ENCODE data around the gene ACSS1. TPM values are rescaled to one million over a fixed set of nuclear protein-coding genes. Genes with fewer than 3 reads are reported as not detected.

The ACSS1 gene
- total and polyA plus RNA-seq, 2 of the 8 experiments (the other 6 are each of a cell fraction or from before 2014, with no cell fraction given): 2.6 to 3.4 TPM

DNA sequence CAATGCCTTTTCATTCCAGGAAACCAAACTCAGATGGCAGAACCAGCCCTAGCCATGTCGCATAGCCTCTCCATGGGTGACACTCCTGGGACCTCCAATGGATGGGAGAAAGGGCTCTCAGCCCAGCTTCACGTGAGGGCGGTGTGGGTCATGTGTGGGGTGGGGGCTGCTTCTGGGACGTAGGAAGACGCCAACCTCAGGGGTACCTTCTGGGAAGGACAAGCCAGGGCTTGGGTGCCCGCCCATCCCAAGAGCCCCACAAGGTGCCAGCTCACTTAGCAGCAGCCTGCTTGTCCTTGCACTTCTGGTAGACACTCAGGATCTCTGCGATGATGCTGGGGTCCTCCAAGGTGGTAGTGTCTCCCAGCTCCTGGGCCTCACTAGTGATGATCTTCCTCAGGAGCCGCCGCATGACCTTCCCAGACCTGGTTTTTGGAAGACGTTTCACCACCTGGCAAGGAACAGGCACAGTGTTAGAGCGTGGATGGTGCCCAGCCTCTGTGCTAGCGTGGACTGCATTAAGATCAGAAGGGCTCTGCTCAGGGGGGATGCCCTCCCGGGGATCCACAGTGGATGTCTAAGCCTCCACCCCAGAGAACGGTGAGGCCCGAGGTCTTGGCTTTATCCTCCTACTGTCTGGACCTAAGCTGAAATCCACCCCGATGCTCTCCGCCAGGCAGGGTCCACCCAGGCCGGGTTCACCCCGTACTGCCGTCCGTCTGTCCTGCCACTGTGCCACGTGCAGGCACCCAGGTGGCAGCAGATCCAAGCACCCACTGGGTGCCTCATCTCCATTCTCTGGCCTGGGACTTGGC, 50.2 kb downstream of the ACSS1 start:
- H2BK120ac ChIP-seq (replicated peaks; ENCODE audit: low read depth, low read length): no peak overlapping the region
- no peak overlapping the region for H3K4ac ChIP-seq (replicated peaks; ENCODE audit: insufficient read length, low read depth, low read length)
- H2BK20ac ChIP-seq (ENCODE audit: low read length): no peak overlapping the region
- no peak overlapping the region for H3K4me2 ChIP-seq (ENCODE audit: insufficient read depth in 1 of 2, low read depth in 2 of 2, low read length in 2 of 2)
- H2BK12ac ChIP-seq (ENCODE audit: low read depth, low read length): no peak overlapping the region
- DNase-seq (ENCODE audit: low read depth in 1 of 2, low spot score in 2 of 2) (no peak), FAIRE-seq (no peak)
- no peak overlapping the region for H4K8ac ChIP-seq (ENCODE audit: extremely low read depth, insufficient read depth, low read length)
- H3K27ac ChIP-seq (ENCODE audit: low read depth, low read length): no peak overlapping the region
- no peak overlapping the region for H2BK5ac ChIP-seq (ENCODE audit: low read depth, low read length)
- H3K14ac ChIP-seq (ENCODE audit: insufficient read length): no peak overlapping the region
- no peak overlapping the region for H2AK5ac ChIP-seq (ENCODE audit: low read depth, low read length)
- H3K79me2 ChIP-seq (ENCODE audit: control insufficient read depth in 1 of 2, insufficient read depth in 2 of 2, low read length in 2 of 2): no peaks in the 10 kb centered on the region
- WGBS, 2 experiments (ENCODE audit: extremely low coverage in 1 of 2, insufficient coverage in 1 of 2, insufficient read length in 1 of 2, insufficient replicate concordance in 2 of 2, low coverage in 1 of 2, low lambda C conversion rate in 2 of 2, missing lambda C conversion rate in 1 of 2): 87% methylated on average over 22 of the region's 22 CpGs; no CpG with 5 or more reads in 1 of the 2 experiments
- CTCF ChIA-PET (ENCODE audit: partially characterized antibody): interaction anchor here (1.1 to 4.3 kb wide), 5 partner anchors 9 to 192 kb away, joined by 3 to 23 read pairs (median 6); no protein-coding TSS in a partner anchor
- H3K79me1 ChIP-seq (ENCODE audit: low read depth, low read length): no peaks in the 10 kb centered on the region
- H3K4me3 ChIP-seq (ENCODE audit: extremely low read depth in 1 of 4, insufficient read depth in 2 of 4, low read depth in 3 of 4, low read length in 4 of 4): no peak overlapping the region
- no peak overlapping the region for H2AFZ ChIP-seq (ENCODE audit: low read length)
- no peak overlapping the region for H4K5ac ChIP-seq (ENCODE audit: insufficient read length, low read depth, low read length)
- no peak overlapping the region for H3K9ac ChIP-seq (replicated peaks in 1 of 4; ENCODE audit: extremely low read depth in 1 of 4, low read depth in 3 of 4, low read length in 3 of 4)
- no peaks in the 10 kb centered on the region for H4K20me1 ChIP-seq (replicated peaks in 1 of 2; ENCODE audit: control insufficient read depth in 1 of 2, insufficient read depth in 2 of 2, low read length in 2 of 2)
- H3K23me2 ChIP-seq (ENCODE audit: low read depth, low read length): no peaks in the 10 kb centered on the region
- no peak overlapping the region for H3K18ac ChIP-seq (ENCODE audit: extremely low read depth, low read length)
- POLR2A ChIA-PET (ENCODE audit: partially characterized antibody): interaction anchor here (1.1 kb wide), 1 partner anchor 45 kb away, joined by 3 read pairs; no protein-coding TSS in a partner anchor
- H3K56ac ChIP-seq (replicated peaks; ENCODE audit: insufficient read length, low read depth, low read length): no peak overlapping the region
- H4K91ac ChIP-seq (replicated peaks; ENCODE audit: insufficient read length, low read length): no peak overlapping the region
- no peaks in the 10 kb centered on the region for H3K27me3 ChIP-seq (replicated peaks in 1 of 4; ENCODE audit: control insufficient read depth in 3 of 4, extremely low read depth in 1 of 4, insufficient read depth in 3 of 4, low read length in 3 of 4)
- H3K4me1 ChIP-seq (replicated peaks in 1 of 4; ENCODE audit: control insufficient read depth in 3 of 4, insufficient read depth in 4 of 4, low read length in 3 of 4): no peaks in the 10 kb centered on the region
- no peak overlapping the region for H3K23ac ChIP-seq (ENCODE audit: insufficient read length)
- H3K9me3 ChIP-seq (ENCODE audit: insufficient read depth in 2 of 2, low read depth in 1 of 2, low read length in 1 of 2): no peaks in the 10 kb centered on the region
- H2BK15ac ChIP-seq (ENCODE audit: low read length): no peak overlapping the region
- no peaks in the 10 kb centered on the region for H3K36me3 ChIP-seq (ENCODE audit: control insufficient read depth in 2 of 4, insufficient read depth in 4 of 4, low read length in 3 of 4)
- TF ChIP-seq TAF1 (IDR thresholded peaks at IDR 0.05; ENCODE audit: low read depth, low read length) (no peak), KDM4A (IDR thresholded peaks at IDR 0.05; ENCODE audit: low read depth, low read length, severe bottlenecking) (no peak), CTBP2 (IDR thresholded peaks at IDR 0.05; ENCODE audit: borderline replicate concordance, insufficient read depth, insufficient read length, low read length) (no peak), BACH1 (IDR thresholded peaks at IDR 0.05; ENCODE audit: low read length) (no peak), KDM5A (IDR thresholded peaks at IDR 0.05; ENCODE audit: low read length) (no peak), CREB1 (IDR thresholded peaks at IDR 0.05) (no peak), SAP30 (IDR thresholded peaks at IDR 0.05; ENCODE audit: insufficient read depth, insufficient replicate concordance, low read length) (no peak), TAF7 (optimal IDR thresholded peaks at IDR 0.05; ENCODE audit: borderline replicate concordance, low read depth, low read length) (no peak), FOSL1 (IDR thresholded peaks at IDR 0.05; ENCODE audit: insufficient read depth, low read depth, low read length) (no peak), POLR2A (IDR thresholded peaks at IDR 0.05; ENCODE audit: control extremely low read depth in 1 of 2, low read depth in 2 of 2, low read length in 2 of 2) (no peak)
- TF ChIP-seq, protein P1, sequence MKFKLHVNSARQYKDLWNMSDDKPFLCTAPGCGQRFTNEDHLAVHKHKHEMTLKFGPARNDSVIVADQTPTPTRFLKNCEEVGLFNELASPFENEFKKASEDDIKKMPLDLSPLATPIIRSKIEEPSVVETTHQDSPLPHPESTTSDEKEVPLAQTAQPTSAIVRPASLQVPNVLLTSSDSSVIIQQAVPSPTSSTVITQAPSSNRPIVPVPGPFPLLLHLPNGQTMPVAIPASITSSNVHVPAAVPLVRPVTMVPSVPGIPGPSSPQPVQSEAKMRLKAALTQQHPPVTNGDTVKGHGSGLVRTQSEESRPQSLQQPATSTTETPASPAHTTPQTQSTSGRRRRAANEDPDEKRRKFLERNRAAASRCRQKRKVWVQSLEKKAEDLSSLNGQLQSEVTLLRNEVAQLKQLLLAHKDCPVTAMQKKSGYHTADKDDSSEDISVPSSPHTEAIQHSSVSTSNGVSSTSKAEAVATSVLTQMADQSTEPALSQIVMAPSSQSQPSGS (IDR thresholded peaks at IDR 0.05; ENCODE audit: low read length): no peak
